ENCODE results near the gene NANOS1.

GRCh38 chr10:119049777-119050176, 20.3 kb downstream of the NANOS1 start:
- TF ChIP-seq CTCF (conservative IDR thresholded peaks at IDR 0.05; ENCODE audit: low read depth, low read length) (no peak), EZH2phosphoT487 (IDR thresholded peaks at IDR 0.05; ENCODE audit: borderline replicate concordance, low read length) (no peak)
